GM19372 (cell line): ENCODE data around the gene SPRYD4.
"Not testable (repeated sequence)": the region's sequence is repeated elsewhere in the genome, so short reads cannot be mapped to it uniquely, and the experiment has no call there.

Source experiments
- ATAC-seq: cut with Tn5 transposase; IDR thresholded peaks from one replicate; pipeline ENCODE4 v1.9.1; 2021; ENCODE audit warnings: mild to moderate bottlenecking, low read depth, moderate library complexity; ENCODE audit not compliant: unreplicated experiment

SPRYD4 gene

DNA sequence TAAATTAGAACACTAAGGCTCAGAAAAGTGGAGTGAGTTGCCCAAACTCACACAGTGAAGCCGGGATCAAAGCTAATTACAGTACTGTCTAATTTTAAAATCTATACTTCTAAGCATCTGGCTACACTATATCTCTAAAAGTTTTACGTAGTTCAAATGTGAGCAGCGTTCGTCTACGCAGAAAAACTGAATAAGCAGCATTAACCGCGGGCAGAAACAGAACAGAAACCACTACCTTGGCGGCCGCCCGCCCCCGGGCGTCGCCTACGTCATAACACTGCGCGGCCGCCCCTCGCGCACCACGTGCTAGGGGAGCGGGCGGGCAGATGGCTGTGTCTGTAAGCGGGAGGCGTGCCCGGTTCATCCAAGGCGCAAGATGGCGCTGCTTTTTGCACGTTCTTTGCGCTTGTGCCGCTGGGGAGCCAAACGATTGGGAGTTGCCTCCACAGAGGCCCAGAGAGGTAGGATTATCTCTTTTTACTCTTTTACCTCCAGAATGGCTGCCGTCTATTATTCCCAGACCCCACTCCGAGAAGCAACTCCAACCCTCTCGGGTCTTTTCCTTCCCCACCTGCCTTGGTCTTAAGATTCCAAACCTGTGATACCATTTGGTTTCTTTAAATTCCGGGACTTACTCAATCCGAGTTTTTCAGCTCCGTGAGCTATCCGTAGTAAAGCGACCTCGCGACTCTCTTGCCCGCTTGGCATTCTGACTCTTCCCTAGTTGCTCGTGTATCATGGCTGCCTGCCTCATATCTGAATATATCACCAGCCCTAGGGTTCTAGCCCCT is at the start of gene SPRYD4:
SPRYD4 (plus strand) TSS at position 363 of the 791 bp plus-strand sequence; CDS start at position 377, 14 bp downstream.
- peak; percentile 92 for ATAC-seq

DNA sequence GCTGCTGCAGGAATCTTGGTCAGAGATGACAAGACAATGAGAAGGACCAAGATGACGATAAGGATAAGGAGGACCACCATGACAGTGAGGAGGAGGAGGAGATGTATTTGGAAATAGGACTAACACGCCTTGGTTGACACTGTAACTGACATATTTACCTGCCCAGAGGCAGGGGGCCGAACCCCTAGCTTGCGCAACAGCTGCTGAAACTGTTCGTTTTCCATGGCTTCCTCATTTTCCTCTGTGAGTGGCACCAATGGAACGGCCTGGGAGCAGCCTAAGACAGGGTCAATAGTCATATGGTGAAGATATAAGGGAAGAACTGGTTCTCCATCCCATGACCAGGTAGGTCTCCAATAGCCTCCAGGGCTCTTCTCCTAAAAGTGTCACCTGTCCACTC is 48.0 kb upstream of the SPRYD4 start:
- no peak for ATAC-seq

- no peak for ATAC-seq
Measured at GRCh38 chr12:56425193-56425592, 43.2 kb upstream of the SPRYD4 start.

DNA sequence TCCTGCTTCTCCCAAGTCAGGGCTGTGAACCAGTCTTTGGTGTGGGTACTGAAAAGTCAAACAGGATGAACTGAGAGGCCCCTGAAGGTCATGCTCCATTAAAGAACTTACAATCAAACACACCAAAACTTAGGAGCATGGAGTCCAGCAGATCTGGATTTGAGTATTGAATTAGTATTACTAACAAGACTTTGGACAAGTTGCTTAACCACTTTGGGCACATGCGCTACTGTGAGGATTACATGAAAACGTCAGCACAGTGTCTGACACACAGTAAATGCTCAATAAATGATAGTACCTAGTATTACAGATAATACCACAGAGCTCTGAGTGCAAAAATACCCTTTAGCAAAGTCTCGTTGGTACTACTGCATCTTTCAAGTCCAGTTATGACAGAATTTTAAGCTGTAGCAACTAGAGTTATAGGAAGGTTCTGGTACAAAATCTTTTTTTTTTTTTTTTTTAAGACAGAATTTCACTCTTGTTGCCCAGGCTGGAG is 42.4 kb upstream of the SPRYD4 start:
- ATAC-seq: no peak

DNA sequence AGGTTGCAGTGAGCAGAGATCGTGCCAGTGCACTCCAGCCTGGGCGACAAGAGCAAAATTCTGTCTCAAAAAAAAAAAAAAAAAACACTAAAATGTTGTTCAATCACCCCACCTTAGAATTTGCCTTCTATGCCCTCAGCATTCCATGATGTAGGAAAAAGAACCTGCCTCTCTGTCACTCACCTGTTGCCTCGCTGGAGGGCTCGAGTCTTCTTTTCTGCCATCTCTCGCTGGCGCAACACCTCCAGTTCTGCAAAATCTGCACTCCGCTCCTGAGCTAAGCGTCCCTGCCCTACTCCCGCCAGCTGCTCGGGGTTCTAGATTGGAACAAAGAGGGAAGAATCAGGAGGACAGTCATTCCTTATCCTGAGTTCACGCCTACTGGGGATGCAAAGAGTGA is 37.1 kb upstream of the SPRYD4 start:
- ATAC-seq: no peak

DNA sequence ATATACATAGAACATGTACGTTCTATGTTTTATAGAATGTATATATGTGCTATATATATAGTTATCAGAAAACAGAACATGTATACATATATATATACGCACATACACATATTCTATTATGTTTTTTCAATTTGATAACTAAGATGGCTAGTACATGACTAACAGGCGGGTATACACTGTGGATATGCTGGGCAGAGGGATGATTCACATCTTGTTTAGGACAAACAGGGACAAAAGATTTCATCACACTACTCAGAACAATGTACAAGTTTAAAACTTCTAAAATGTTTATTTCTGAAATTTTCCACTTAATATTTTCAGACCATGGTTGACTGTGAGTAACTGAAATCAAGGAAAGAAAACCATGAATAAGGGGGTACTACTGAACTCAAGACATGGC is 36.5 kb upstream of the SPRYD4 start:
- ATAC-seq: no peak

DNA sequence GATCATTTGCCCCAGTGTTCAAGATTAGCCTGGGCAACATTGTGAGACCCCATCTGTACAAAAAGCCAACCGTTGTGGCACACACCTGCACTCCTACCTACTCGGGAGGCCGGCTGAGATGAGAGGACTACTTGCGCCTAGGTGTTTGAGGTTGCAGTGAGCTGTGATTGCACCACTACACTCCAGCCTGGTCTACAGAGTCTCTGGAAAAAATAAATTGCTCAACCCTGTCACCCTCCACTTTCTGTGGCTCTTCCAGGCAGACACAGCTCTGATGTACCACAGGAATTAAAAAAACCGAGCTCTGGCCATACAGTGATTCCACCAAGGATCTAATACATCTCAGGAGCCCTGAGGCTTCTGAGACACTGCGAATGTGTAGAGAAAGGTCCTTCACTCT is 33.5 kb upstream of the SPRYD4 start:
- ATAC-seq: no peak

GRCh38 chr12:56437430-56438176 is 30.8 kb upstream of the SPRYD4 start:
- no peak for ATAC-seq

DNA sequence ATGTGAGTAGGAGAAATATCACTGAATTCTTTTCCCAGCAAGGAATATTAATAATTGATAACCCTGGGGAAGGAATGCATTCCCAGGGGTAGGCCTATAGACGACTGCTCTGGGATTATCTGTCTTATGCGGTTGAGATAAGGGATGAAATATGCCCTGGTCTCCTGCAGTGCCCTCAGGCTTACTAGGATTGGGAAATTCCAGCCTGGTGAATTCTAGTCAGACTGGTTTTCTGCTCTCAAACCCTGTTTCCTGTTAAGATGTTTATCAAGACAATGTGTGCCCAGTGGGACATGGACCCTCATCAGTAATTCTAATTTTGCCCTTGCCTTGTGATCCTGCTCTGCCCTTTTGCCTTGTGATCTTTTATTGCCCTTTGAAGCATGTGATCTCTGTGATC is 25.2 kb upstream of the SPRYD4 start:
- not testable (repeated sequence) for ATAC-seq

DNA sequence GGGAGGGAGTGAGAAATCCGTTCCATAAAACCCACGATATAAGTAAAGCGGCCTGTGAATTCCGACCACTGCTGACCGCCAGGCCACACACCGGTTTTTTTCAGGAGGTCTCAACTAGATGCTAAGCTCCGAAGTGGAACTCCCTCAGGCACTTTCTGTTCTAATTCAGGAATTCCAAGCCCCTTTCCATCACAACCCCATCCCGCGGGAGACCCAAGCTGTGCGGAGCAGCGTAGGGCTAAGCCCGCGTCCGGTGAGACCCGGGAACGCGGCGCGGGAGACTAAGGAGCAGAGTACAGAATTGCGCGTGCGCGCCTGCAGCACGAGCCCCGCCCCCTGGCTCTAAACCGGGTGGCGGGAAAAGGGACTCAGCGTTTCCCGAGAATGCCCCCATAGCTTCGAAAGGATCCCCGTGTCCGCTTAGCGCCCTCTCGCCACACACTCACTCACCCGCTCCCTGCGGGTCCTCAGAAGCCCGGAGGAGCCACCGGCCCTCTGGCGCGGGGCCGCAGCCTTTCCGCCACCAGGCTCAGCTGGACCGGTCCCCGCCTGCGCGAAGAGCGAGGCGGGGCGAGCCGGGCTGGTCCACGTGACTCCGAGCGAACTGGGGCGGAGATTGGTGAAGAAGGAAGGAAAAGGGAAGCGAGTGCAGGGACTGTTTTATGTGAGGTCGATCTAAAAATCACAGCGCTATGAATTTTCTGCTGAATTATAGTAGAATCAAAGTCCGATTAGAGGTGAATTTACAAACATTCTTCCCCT is 19.3 kb upstream of the SPRYD4 start, which contains the start of gene TIMELESS:
TIMELESS (minus strand) TSS at position 567 of the 762 bp plus-strand sequence. CDS start 15,256 bp downstream, outside the sequence.
- ATAC-seq: peak; percentile 93

GRCh38 chr12:56449622-56449984 is 18.8 kb upstream of the SPRYD4 start:
- ATAC-seq: no peak

- ATAC-seq: no peak
Measured at GRCh38 chr12:56450241-56450640, 18.1 kb upstream of the SPRYD4 start.

DNA sequence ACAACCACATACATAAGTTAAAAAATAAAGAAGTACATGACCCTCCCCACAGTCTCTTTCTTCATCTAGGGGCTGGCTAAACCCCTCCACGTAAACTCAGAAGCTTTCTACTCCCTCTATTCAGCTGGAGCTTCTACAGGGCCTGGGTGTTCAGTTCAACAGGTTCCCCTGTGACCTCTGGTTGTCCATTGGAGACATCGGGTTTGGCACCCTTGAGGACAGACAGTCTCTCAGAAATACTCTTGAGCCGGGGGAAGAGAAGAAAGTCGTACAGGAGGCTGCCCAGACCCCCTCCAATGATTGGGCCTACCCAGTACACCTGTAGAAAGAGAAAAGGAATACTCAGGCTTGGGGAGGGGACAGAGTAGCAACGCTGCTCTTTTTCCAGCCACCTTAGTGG is 17.2 kb upstream of the SPRYD4 start:
- no peak for ATAC-seq

DNA sequence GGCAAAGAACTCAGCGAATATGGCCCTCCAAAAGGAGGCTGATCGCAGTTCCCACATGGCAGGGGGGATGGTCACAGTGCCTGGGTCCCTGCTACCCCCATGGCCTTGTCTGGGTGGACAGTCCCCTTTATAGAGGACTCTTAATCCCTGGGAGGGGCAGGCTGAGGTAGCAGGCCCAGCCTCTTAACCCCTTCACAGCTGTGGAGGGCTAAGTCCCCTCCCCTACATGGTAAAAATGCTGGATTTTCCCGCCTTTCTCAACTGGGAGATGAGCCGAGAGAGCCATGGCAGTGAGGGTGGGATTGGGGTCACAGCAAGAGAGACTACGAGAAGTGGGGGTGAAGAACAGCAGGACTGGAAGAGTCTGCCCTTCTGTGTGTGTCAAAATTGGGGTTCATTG is 13.8 kb upstream of the SPRYD4 start, which contains the start of gene MIP:
MIP (minus strand) TSS at position 101 of the 400 bp plus-strand sequence; CDS start at position 57, 44 bp downstream.
- ATAC-seq: no peak

GRCh38 chr12:56457817-56458216 is 10.6 kb upstream of the SPRYD4 start:
- no peak for ATAC-seq

GRCh38 chr12:56461235-56462159 is 6.9 kb upstream of the SPRYD4 start:
- ATAC-seq: no peak

DNA sequence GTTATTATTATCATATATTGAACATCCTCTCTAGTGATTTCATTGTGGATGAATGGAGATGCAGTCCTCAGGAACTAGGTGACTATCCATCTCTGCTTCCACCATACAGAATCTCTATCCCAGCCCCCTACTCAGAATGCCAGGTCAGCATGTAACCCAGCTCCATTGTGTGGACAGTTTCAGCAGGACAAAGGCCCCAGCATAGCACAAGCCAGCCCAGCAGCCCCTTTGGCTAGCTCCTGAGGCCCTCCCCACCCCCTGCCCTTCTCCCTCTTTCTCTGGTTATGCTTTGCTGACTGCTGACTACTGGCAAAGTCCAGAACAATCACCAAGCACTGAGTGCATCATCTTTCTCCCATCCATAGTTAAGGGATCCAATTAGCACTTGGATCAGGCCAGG is 5.8 kb upstream of the SPRYD4 start:
- no peak for ATAC-seq

DNA sequence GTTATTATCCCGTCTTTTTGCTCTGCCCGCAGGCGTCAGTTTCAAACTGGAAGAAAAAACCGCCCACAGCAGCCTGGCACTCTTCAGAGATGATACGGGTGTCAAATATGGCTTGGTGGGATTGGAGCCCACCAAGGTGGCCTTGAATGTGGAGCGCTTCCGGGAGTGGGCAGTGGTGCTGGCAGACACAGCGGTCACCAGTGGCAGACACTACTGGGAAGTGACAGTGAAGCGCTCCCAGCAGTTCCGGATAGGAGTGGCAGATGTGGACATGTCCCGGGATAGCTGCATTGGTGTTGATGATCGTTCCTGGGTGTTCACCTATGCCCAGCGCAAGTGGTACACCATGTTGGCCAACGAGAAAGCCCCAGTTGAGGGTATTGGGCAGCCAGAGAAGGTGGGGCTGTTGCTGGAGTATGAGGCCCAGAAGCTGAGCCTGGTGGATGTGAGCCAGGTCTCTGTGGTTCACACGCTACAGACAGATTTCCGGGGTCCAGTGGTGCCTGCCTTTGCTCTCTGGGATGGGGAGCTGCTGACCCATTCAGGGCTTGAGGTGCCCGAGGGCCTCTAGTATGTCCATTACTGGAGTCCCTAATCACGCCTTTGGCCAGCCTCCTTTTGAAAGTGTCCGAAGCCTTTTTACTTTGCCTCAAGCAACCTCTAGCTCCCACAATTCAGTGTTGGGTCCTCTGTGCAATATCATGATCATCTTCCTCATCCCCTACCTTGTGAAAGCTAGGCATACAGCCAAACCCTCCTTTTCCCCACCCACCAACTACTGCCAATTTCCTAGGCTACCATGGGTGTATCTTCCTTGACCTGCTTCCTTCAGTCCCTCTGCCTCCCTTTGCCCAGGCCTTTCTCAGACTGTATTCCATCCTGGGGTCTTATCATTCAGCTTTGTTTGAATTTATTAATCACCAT is 891 bp downstream of the SPRYD4 start:
- no peak for ATAC-seq

GRCh38 chr12:56474389-56474788 is 6.0 kb downstream of the SPRYD4 start:
- no peak for ATAC-seq
